Activated CD4-positive, alpha-beta T cell treated with anti-CD3 and anti-CD28 coated beads, Interleukin-2, amount 50 U/mL, for 1 hour (primary cell): ENCODE measurements around the gene CORO7.

Source experiments
- DNase-seq: peaks from one replicate; pipeline ENCODE4 v3.0.0-alpha.2; 2020

Gene CORO7

GRCh38 chr16:4381935-4382794 is 34.2 kb downstream of the CORO7 start:
- DNase-seq = no peak

GRCh38 chr16:4381072-4381934 is 35.1 kb downstream of the CORO7 start:
- no peak for DNase-seq

GRCh38 chr16:4380119-4381063 is 36.0 kb downstream of the CORO7 start:
- no peak for DNase-seq

GRCh38 chr16:4378999-4379690 is 37.3 kb downstream of the CORO7 start:
- no peak for DNase-seq

GRCh38 chr16:4378161-4378666 is 38.2 kb downstream of the CORO7 start:
- DNase-seq = no peak

- no peak for DNase-seq
Measured at GRCh38 chr16:4377573-4378154, 38.7 kb downstream of the CORO7 start.

- DNase-seq = no peak
Measured at GRCh38 chr16:4376893-4377572, 39.4 kb downstream of the CORO7 start.

GRCh38 chr16:4376126-4376892 is 40.1 kb downstream of the CORO7 start:
- DNase-seq = no peak

GRCh38 chr16:4375717-4376116 is 40.7 kb downstream of the CORO7 start:
- DNase-seq = no peak

- DNase-seq = no peak
Measured at GRCh38 chr16:4373909-4374742, 42.3 kb downstream of the CORO7 start.

GRCh38 chr16:4373356-4373908 is 43.0 kb downstream of the CORO7 start:
- no peak for DNase-seq

- no peak for DNase-seq
Measured at GRCh38 chr16:4372578-4373355, 43.6 kb downstream of the CORO7 start.

GRCh38 chr16:4372001-4372577 is 44.3 kb downstream of the CORO7 start:
- DNase-seq = no peak

GRCh38 chr16:4371357-4372000 is 44.9 kb downstream of the CORO7 start, which contains the start of gene VASN:
VASN (plus strand) TSS chr16:4371848; CDS start chr16:4380878, 9,030 bp downstream.
- DNase-seq = peak; percentile 75

- no peak for DNase-seq
Measured at GRCh38 chr16:4370570-4371356, 45.6 kb downstream of the CORO7 start.

- DNase-seq = no peak
Measured at GRCh38 chr16:4370151-4370550, 46.2 kb downstream of the CORO7 start.
